A549 (cell line): ENCODE data around the gene GET4. TPM values are rescaled to one million over a fixed set of nuclear protein-coding genes. Genes with fewer than 3 reads are reported as not detected.

Source experiments
- ATAC-seq, 2 experiments: fragments of 200-7000 bp in 1 of 2; fragments of >200 bp in 1 of 2; cut with Nextera tagmentation in 1 of 2; cut with Tn5 transposase in 1 of 2; 3 replicates each; pipeline versions ENCODE4 v1.8.0 to v1.9.1; 2018 to 2020; ENCODE audit warnings: mild to moderate bottlenecking in 1 of 2, moderate library complexity in 1 of 2
- CTCF ChIA-PET: fragments of 300-600 bp; sonication (Branson Sonifier 250); formaldehyde crosslinking; extraction: SDS; loops from one replicate; lab custom pipeline; 2021; ENCODE audit warnings: antibody characterized with exemption, inconsistent platforms; lab: Yijun Ruan, JAX
- POLR2A ChIA-PET: fragments of 350-600 bp; formaldehyde crosslinking; extraction: SDS; loops from one replicate; lab custom pipeline; 2021; ENCODE audit warnings: antibody characterized with exemption, inconsistent platforms; lab: Yijun Ruan, JAX
- DNase-seq, 2 experiments: peaks; one replicate each; pipeline versions ENCODE4 v3.0.0 to v3.0.0-alpha.2; 2011 to 2016; ENCODE audit warnings: low read depth in 1 of 2, low spot score in 1 of 2
- FAIRE-seq: peaks from 2 replicates; lab custom pipeline; 2011; peaks lifted over from hg19 to GRCh38; lab: Jason Lieb, UNC
- H3K27ac ChIP-seq, 2 experiments: fragments of >200 bp; sonication (Bioruptor Twin); formaldehyde crosslinking; 3 replicates each; pipeline ENCODE4 v1.5.1; 2016 to 2017
- H3K4me1 ChIP-seq: fragments of >200 bp; sonication (Bioruptor Twin); formaldehyde crosslinking; 3 replicates; pipeline ENCODE4 v1.6.1; 2016
- H3K4me2 ChIP-seq: fragments of >200 bp; sonication (Bioruptor Twin); formaldehyde crosslinking; 3 replicates; pipeline ENCODE4 v1.6.1; 2016
- H3K4me3 ChIP-seq: fragments of >200 bp; sonication (Bioruptor Twin); formaldehyde crosslinking; 3 replicates; pipeline ENCODE4 v1.5.1; 2016
- H3K9me3 ChIP-seq: fragments of >200 bp; sonication (Bioruptor Twin); formaldehyde crosslinking; 3 replicates; pipeline ENCODE4 v1.6.1; 2016
- CBX8 ChIP-seq: fragments of 200-600 bp; sonication (generic); IDR thresholded peaks from 2 replicates; pipeline ENCODE4 v1.6.1; 2016
- CHD2 ChIP-seq: fragments of 150-350 bp; IDR thresholded peaks from 2 replicates; pipeline ENCODE4 v1.6.1; 2014; ENCODE audit warnings: low read length; ENCODE audit not compliant: partially characterized antibody
- EP300 ChIP-seq, 2 experiments: fragments of >200 bp; sonication (Bioruptor Twin); formaldehyde crosslinking; IDR thresholded peaks; 2 replicates in 1 of 2; 3 replicates in 1 of 2; pipeline ENCODE4 v1.6.1; 2016 to 2017
- ESRRA ChIP-seq: fragments of 150-350 bp; IDR thresholded peaks from 2 replicates; pipeline ENCODE4 v1.6.1; 2014; ENCODE audit warnings: mild to moderate bottlenecking, low read length, borderline replicate concordance
- FOSB ChIP-seq: fragments of 250-450 bp; sonication (Bioruptor Pico); IDR thresholded peaks from 2 replicates; pipeline ENCODE4 v1.5.0; 2020; ENCODE audit warnings: mild to moderate bottlenecking, moderate library complexity
- GATA3 ChIP-seq: IDR thresholded peaks from 2 replicates; pipeline ENCODE4 v1.6.1; 2012; ENCODE audit warnings: borderline replicate concordance
- HEYL ChIP-seq: fragments of 250-450 bp; sonication (Bioruptor Pico); IDR thresholded peaks from 2 replicates; pipeline ENCODE4 v1.8.0; 2021; ENCODE audit warnings: mild to moderate bottlenecking, moderate library complexity
- HOXA7 ChIP-seq: fragments of 250-450 bp; sonication (Bioruptor Pico); IDR thresholded peaks from 2 replicates; pipeline ENCODE4 v1.5.0; 2020; ENCODE audit warnings: mild to moderate bottlenecking, moderate library complexity
- JUNB ChIP-seq: fragments of >200 bp; sonication (Bioruptor Twin); formaldehyde crosslinking; IDR thresholded peaks from 2 replicates; pipeline ENCODE4 v1.6.1; 2016
- NPAS2 ChIP-seq: fragments of 250-450 bp; sonication (Bioruptor Pico); IDR thresholded peaks from 2 replicates; pipeline ENCODE4 v1.8.0; 2022; ENCODE audit warnings: mild to moderate bottlenecking, moderate library complexity, borderline replicate concordance
- POLR2A ChIP-seq: IDR thresholded peaks from 2 replicates; pipeline ENCODE4 v1.6.1; 2012; ENCODE audit warnings: mild to moderate bottlenecking, low read length
- RFX5 ChIP-seq: fragments of 450-650 bp; IDR thresholded peaks from 2 replicates; pipeline ENCODE4 v1.7.1; 2014; ENCODE audit warnings: antibody characterized with exemption, mild to moderate bottlenecking, moderate library complexity
- SMC3 ChIP-seq: fragments of >200 bp; sonication (Bioruptor Twin); formaldehyde crosslinking; IDR thresholded peaks from 3 replicates; pipeline ENCODE4 v1.6.1; 2018; ENCODE audit warnings: inconsistent platforms
- ZC3H11A ChIP-seq: fragments of 450-650 bp; IDR thresholded peaks from 2 replicates; pipeline ENCODE4 v1.6.1; 2014; ENCODE audit warnings: antibody characterized with exemption, mild to moderate bottlenecking
- WGBS: methylation state at CpG from one replicate; pipeline ENCODE4 v1.1.6; 2017; ENCODE audit errors: missing lambda C conversion rate; 5-methylcytosine and 5-hydroxymethylcytosine counted together
- polyA plus RNA-seq, 4 experiments: library from polyadenylated mRNA; depleted of rRNA in 3 of 4; stranded (reverse); fragments of >200 nt; fragmentation: RNase III in 1 of 4; extraction: RNeasy Plus Mini Kit Qiagen cat#74134 plus additional on column Dnase treatment in 1 of 4; gene quantifications; 2 replicates in 3 of 4; 3 replicates in 1 of 4; pipeline ENCODE4 v1.2.3, GENCODE V29; 2011 to 2017
- TF ChIP-seq, protein P1 (sequence below): IDR thresholded peaks from 2 replicates; pipeline ENCODE4 v1.6.1; 2012
- TF ChIP-seq, protein P2 (sequence below): IDR thresholded peaks from 2 replicates; pipeline ENCODE4 v1.6.1; 2012; ENCODE audit warnings: low read depth, borderline replicate concordance
- TF ChIP-seq, protein P3 (sequence below): fragments of >200 bp; sonication (Bioruptor Twin); formaldehyde crosslinking; IDR thresholded peaks from 3 replicates; pipeline ENCODE4 v1.5.1; 2016
- TF ChIP-seq, protein P4 (sequence below): fragments of 250-450 bp; sonication (Bioruptor Pico); IDR thresholded peaks from 2 replicates; pipeline ENCODE4 v1.5.0; 2021; ENCODE audit warnings: mild to moderate bottlenecking, moderate library complexity, borderline replicate concordance
- TF ChIP-seq, protein P5 (sequence below): fragments of >200 bp; sonication (Bioruptor Twin); formaldehyde crosslinking; IDR thresholded peaks from 3 replicates; pipeline ENCODE4 v1.6.1; 2016
- TF ChIP-seq, protein P6 (sequence below): fragments of 200-600 bp; sonication (generic); IDR thresholded peaks from 2 replicates; pipeline ENCODE4 v1.6.1; 2016; ENCODE audit warnings: antibody characterized with exemption, mild to moderate bottlenecking, moderate library complexity
- TF ChIP-seq, protein P7 (sequence below): fragments of 150-350 bp; IDR thresholded peaks from 2 replicates; pipeline ENCODE4 v1.6.1; 2014; ENCODE audit warnings: low read depth, mild to moderate bottlenecking, low read length

Gene GET4
- polyA plus RNA-seq, 2 of the 4 experiments (the other 2 are of a cell fraction), result 26.1 to 37.0 TPM

DNA sequence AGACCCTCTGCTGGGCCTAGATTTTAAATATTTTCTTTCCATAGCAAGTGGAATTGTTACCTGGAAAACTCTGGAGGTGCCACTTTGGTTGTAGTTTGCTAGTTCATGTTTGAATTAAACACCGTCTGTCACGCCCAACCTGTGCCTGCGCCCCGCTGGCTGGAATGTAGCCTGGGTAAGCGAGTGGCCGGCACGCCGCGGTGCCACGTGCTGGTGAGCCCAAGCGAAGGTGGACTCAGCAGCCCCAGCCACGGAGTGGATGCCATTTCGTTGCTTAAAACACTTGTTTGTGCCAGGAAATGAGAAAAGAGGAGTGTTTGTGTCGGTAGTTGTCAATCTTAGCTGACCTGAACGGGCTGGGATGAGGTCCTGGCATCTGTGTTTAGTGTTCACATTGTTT is 2.7 kb downstream of the GET4 start:
- no peak for FAIRE-seq
- DNase-seq, result no peak
- peaks cover 16% of the 10 kb centered on the region for H3K4me1 ChIP-seq
- CTCF ChIA-PET, result interaction anchor here (0.5 kb wide), 1 partner anchor 29 kb away, joined by 3 read pairs; no protein-coding TSS in a partner anchor
- POLR2A ChIA-PET, result no interaction called here
- WGBS, result 96% methylated on average over 15 of the region's 15 CpGs
- H3K4me2 ChIP-seq, result peak overlapping the region; percentile 92; the same call in 2 of the 3 replicates
- no peak for ATAC-seq
- TF ChIP-seq, protein P1, sequence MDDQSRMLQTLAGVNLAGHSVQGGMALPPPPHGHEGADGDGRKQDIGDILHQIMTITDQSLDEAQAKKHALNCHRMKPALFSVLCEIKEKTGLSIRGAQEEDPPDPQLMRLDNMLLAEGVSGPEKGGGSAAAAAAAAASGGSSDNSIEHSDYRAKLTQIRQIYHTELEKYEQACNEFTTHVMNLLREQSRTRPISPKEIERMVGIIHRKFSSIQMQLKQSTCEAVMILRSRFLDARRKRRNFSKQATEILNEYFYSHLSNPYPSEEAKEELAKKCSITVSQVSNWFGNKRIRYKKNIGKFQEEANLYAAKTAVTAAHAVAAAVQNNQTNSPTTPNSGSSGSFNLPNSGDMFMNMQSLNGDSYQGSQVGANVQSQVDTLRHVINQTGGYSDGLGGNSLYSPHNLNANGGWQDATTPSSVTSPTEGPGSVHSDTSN, result no peak
- TF ChIP-seq, protein P2, sequence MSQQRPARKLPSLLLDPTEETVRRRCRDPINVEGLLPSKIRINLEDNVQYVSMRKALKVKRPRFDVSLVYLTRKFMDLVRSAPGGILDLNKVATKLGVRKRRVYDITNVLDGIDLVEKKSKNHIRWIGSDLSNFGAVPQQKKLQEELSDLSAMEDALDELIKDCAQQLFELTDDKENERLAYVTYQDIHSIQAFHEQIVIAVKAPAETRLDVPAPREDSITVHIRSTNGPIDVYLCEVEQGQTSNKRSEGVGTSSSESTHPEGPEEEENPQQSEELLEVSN, result no peak
- TF ChIP-seq NPAS2 (no peak), HOXA7 (CRISPR knock-in tag) (no peak), RFX5 (no peak), GATA3 (no peak), EP300 (IDR thresholded peaks at IDR 0.05) (no peak), ZC3H11A (no peak), SMC3 (no peak), CHD2 (no peak), ESRRA (no peak), JUNB (no peak)
- TF ChIP-seq, protein P3, sequence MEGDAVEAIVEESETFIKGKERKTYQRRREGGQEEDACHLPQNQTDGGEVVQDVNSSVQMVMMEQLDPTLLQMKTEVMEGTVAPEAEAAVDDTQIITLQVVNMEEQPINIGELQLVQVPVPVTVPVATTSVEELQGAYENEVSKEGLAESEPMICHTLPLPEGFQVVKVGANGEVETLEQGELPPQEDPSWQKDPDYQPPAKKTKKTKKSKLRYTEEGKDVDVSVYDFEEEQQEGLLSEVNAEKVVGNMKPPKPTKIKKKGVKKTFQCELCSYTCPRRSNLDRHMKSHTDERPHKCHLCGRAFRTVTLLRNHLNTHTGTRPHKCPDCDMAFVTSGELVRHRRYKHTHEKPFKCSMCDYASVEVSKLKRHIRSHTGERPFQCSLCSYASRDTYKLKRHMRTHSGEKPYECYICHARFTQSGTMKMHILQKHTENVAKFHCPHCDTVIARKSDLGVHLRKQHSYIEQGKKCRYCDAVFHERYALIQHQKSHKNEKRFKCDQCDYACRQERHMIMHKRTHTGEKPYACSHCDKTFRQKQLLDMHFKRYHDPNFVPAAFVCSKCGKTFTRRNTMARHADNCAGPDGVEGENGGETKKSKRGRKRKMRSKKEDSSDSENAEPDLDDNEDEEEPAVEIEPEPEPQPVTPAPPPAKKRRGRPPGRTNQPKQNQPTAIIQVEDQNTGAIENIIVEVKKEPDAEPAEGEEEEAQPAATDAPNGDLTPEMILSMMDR, result no peak
- TF ChIP-seq, protein P4, sequence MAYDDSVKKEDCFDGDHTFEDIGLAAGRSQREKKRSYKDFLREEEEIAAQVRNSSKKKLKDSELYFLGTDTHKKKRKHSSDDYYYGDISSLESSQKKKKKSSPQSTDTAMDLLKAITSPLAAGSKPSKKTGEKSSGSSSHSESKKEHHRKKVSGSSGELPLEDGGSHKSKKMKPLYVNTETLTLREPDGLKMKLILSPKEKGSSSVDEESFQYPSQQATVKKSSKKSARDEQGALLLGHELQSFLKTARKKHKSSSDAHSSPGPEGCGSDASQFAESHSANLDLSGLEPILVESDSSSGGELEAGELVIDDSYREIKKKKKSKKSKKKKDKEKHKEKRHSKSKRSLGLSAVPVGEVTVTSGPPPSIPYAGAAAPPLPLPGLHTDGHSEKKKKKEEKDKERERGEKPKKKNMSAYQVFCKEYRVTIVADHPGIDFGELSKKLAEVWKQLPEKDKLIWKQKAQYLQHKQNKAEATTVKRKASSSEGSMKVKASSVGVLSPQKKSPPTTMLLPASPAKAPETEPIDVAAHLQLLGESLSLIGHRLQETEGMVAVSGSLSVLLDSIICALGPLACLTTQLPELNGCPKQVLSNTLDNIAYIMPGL (CRISPR knock-in tag), result no peak
- H3K4me3 ChIP-seq, result no peak overlapping the region
- H3K9me3 ChIP-seq, result no peaks in the 10 kb centered on the region
- no peak overlapping the region for H3K27ac ChIP-seq

DNA sequence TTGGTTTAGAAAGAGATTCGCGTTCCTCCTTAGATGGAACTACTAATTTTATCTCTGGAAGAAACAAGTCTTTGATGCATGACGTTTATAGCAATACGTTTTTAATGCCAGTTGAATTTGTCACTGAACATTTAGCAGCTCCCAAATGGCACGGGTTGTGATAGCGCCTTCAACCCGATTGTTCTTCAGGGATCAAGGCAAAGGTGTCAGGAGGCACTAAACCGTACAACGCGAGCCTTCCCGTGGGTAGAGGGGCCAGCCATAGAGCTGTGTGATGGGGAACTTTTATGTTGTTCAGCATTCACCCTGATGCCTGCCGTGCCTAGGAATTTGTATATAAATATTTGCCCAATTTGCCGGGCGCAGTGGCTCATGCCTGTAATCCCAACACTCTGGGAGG is 3.4 kb downstream of the GET4 start:
- 93% methylated on average over 13 of the region's 14 CpGs for WGBS
- DNase-seq, result no peak
- Histone ChIP-seq H3K4me2 (no peak overlapping the region), H3K27ac (no peak overlapping the region), H3K4me3 (no peak overlapping the region), H3K9me3 (no peaks in the 10 kb centered on the region), H3K4me1 (peaks cover 16% of the 10 kb centered on the region)
- FAIRE-seq, result no peak
- CTCF ChIA-PET, result interaction anchor here (0.5 kb wide), 1 partner anchor 29 kb away, joined by 3 read pairs; no protein-coding TSS in a partner anchor
- no peak for ATAC-seq
- POLR2A ChIA-PET, result no interaction called here
- TF ChIP-seq, protein P5, sequence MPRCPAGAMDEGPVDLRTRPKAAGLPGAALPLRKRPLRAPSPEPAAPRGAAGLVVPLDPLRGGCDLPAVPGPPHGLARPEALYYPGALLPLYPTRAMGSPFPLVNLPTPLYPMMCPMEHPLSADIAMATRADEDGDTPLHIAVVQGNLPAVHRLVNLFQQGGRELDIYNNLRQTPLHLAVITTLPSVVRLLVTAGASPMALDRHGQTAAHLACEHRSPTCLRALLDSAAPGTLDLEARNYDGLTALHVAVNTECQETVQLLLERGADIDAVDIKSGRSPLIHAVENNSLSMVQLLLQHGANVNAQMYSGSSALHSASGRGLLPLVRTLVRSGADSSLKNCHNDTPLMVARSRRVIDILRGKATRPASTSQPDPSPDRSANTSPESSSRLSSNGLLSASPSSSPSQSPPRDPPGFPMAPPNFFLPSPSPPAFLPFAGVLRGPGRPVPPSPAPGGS, result no peak
- TF ChIP-seq, protein P6, sequence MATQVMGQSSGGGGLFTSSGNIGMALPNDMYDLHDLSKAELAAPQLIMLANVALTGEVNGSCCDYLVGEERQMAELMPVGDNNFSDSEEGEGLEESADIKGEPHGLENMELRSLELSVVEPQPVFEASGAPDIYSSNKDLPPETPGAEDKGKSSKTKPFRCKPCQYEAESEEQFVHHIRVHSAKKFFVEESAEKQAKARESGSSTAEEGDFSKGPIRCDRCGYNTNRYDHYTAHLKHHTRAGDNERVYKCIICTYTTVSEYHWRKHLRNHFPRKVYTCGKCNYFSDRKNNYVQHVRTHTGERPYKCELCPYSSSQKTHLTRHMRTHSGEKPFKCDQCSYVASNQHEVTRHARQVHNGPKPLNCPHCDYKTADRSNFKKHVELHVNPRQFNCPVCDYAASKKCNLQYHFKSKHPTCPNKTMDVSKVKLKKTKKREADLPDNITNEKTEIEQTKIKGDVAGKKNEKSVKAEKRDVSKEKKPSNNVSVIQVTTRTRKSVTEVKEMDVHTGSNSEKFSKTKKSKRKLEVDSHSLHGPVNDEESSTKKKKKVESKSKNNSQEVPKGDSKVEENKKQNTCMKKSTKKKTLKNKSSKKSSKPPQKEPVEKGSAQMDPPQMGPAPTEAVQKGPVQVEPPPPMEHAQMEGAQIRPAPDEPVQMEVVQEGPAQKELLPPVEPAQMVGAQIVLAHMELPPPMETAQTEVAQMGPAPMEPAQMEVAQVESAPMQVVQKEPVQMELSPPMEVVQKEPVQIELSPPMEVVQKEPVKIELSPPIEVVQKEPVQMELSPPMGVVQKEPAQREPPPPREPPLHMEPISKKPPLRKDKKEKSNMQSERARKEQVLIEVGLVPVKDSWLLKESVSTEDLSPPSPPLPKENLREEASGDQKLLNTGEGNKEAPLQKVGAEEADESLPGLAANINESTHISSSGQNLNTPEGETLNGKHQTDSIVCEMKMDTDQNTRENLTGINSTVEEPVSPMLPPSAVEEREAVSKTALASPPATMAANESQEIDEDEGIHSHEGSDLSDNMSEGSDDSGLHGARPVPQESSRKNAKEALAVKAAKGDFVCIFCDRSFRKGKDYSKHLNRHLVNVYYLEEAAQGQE, result no peak
- TF ChIP-seq HEYL (CRISPR knock-in tag) (no peak), POLR2A (no peak), CBX8 (no peak), GATA3 (no peak), FOSB (CRISPR knock-in tag) (no peak), ESRRA (no peak)
- TF ChIP-seq, protein P7, sequence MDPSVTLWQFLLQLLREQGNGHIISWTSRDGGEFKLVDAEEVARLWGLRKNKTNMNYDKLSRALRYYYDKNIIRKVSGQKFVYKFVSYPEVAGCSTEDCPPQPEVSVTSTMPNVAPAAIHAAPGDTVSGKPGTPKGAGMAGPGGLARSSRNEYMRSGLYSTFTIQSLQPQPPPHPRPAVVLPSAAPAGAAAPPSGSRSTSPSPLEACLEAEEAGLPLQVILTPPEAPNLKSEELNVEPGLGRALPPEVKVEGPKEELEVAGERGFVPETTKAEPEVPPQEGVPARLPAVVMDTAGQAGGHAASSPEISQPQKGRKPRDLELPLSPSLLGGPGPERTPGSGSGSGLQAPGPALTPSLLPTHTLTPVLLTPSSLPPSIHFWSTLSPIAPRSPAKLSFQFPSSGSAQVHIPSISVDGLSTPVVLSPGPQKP, result no peak
- TF ChIP-seq, protein P1, result no peak
- TF ChIP-seq, protein P3, result no peak
